ENCODE measurements around the gene TAF5. TPM values are rescaled to one million over a fixed set of nuclear protein-coding genes. Genes with fewer than 3 reads are reported as not detected.

The TAF5 gene
- total and polyA plus RNA-seq, 7 donors, result 2.9 to 5.2 (median 3.8) TPM

- Histone ChIP-seq H3K4me1 (no peaks in the 10 kb centered on the region), H3K27me3 (ENCODE audit: insufficient read depth in 3 of 3, low read length in 2 of 3) (no peaks in the 10 kb centered on the region), H3K27ac (no peak overlapping the region), H3K9me3 (no peaks in the 10 kb centered on the region), H3K36me3 (ENCODE audit: insufficient read depth in 1 of 2, low read depth in 1 of 2) (peaks cover 20 to 98% of the 10 kb centered on the region in 2 donors), H3K4me3 (no peak overlapping the region)
- no peak for TF ChIP-seq CTCF (IDR thresholded peaks at IDR 0.05)
- ATAC-seq, result no peak
- 85 to 91% (median 86%) methylated on average over 5 of the region's 5 CpGs for WGBS, 3 donors
- no peak for DNase-seq
- intact Hi-C loops (cut with DNase I), result no loop called here
Measured at GRCh38 chr10:103423748-103424147, 56.0 kb downstream of the TAF5 start.

DNA sequence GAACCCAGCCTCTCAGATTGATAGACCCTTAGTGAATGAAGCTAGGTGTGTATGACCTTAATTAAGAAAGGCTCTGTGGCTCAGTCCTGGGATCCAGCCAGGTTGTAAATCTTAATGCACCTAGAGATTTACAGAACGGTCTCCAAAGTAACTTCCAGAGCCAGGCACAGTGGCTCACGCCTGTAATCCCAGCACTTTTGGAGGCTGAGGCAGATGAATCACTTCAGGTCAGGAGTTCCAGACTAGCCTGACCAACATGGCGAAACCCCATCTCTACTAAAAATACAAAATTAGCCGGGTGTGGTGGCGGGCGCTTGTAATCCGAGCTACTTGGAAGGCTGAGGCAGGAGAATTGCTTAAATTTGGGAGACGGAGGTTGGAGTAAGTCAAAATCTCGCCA lies 60.1 kb downstream of the TAF5 start:
- Histone ChIP-seq H3K9me3 (no peaks in the 10 kb centered on the region), H3K27me3 (ENCODE audit: insufficient read depth in 3 of 3, low read length in 2 of 3) (no peaks in the 10 kb centered on the region), H3K36me3 (ENCODE audit: insufficient read depth in 1 of 2, low read depth in 1 of 2) (peaks cover 20 to 98% of the 10 kb centered on the region in 2 donors), H3K4me1 (no peaks in the 10 kb centered on the region), H3K4me3 (no peak overlapping the region), H3K27ac (peak overlapping the region; percentile 53)
- ATAC-seq (peak; percentile 37 to 88 (median 70)), DNase-seq (no peak)
- TF ChIP-seq CTCF (IDR thresholded peaks at IDR 0.05), result no peak
- intact Hi-C loops (cut with DNase I), result no loop called here
- WGBS, 3 donors, result 57 to 81% (median 67%) methylated on average over 9 of the region's 9 CpGs

DNA sequence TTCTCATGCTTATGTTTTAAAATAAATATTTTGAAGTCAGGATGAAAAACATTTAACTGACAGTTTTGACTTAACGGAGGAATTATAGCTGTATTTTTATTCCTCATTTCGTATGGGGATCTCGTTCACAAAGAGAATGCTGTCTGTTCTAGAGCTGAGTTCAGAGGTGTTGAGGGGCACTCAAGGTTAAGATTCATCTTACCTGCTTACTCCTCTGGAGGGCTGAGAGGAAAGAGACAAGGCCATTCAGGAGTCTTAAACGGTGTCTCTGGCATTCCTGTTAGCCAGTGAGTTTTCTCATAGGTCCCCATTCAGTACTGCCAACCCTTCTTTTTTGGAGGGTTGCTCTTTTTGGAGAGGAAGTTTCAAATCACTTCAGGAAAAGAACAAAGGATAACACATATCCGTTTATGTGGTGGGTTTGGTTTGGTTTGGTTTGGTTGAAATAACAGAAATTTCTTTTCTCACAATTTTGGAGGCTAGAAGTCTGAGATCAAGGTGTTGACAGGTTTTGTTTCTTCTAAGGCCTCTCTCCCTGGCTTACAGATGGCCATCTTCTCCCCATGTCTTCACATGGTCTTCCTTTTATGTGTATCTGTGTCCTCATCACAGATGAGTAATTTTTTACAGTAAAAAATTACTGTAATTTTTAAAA lies 61.3 kb downstream of the TAF5 start:
- no peaks in the 10 kb centered on the region for H3K9me3 ChIP-seq
- WGBS, 3 donors, result 67 to 76% (median 75%) methylated on average over 5 of the region's 5 CpGs
- intact Hi-C loops (cut with DNase I), result no loop called here
- H3K27me3 ChIP-seq (ENCODE audit: insufficient read depth in 3 of 3, low read length in 2 of 3), result no peaks in the 10 kb centered on the region
- H3K4me1 ChIP-seq, result no peaks in the 10 kb centered on the region
- H3K36me3 ChIP-seq (ENCODE audit: insufficient read depth in 1 of 2, low read depth in 1 of 2), result peaks cover 17 to 98% of the 10 kb centered on the region in 2 donors
- no peak for TF ChIP-seq CTCF (IDR thresholded peaks at IDR 0.05)
- ATAC-seq, result no peak
- DNase-seq, result no peak
- no peak overlapping the region for H3K4me3 ChIP-seq
- H3K27ac ChIP-seq, result no peak overlapping the region

DNA sequence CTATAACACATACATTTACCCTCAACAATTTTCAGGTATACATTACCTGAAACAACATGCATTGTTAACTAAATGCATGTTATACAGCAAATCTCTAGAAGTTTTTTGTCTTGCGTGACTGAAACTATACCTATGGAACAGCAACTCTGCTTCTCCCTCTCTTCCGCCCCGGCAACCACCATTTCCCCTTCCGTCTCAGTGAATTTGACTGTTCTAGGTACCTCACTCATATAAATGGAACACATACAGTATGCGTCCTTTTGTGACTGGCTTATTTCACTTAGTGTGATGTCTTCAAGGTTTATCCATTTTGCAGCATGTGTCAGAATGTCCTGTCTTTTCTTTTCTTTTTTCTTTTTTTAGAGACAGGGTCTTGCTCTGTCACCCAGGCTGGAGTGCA lies 61.9 kb downstream of the TAF5 start:
- Histone ChIP-seq H3K9me3 (no peaks in the 10 kb centered on the region), H3K4me3 (no peak overlapping the region), H3K4me1 (no peaks in the 10 kb centered on the region), H3K27ac (no peak overlapping the region), H3K36me3 (ENCODE audit: insufficient read depth in 1 of 2, low read depth in 1 of 2) (peaks cover 20 to 98% of the 10 kb centered on the region in 2 donors), H3K27me3 (ENCODE audit: insufficient read depth in 3 of 3, low read length in 2 of 3) (no peaks in the 10 kb centered on the region)
- 91 to 98% (median 95%) methylated on average over 5 of the region's 5 CpGs for WGBS, 3 donors
- intact Hi-C loops (cut with DNase I), result no loop called here
- no peak for DNase-seq
- no peak for TF ChIP-seq CTCF (IDR thresholded peaks at IDR 0.05)
- ATAC-seq, result no peak

DNA sequence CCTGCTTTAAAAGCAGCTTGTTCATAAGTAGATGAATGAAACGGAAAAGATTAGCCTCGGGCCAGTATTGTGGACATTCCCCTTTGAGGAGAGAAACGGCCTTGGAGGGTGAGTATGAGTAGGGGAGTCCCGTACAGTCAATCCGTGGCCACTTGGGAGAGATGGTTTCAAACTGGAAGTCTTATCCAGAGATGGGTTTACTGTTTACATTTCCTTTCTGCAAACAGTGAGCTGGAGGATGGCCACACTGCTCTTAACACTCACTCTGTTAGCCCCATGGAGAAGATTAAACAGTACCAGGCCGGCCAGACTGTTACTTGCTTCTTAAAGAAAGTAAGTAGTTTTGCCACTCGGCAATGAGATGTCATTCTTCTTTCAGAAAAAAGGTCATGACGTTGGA lies 64.1 kb downstream of the TAF5 start:
- 77 to 87% (median 83%) methylated on average over 8 of the region's 8 CpGs for WGBS, 3 donors
- TF ChIP-seq CTCF (IDR thresholded peaks at IDR 0.05), result no peak
- no peak overlapping the region for H3K27ac ChIP-seq
- intact Hi-C loops (cut with DNase I), result no loop called here
- H3K9me3 ChIP-seq, result no peaks in the 10 kb centered on the region
- no peaks in the 10 kb centered on the region for H3K27me3 ChIP-seq (ENCODE audit: insufficient read depth in 3 of 3, low read length in 2 of 3)
- H3K36me3 ChIP-seq (ENCODE audit: insufficient read depth in 1 of 2, low read depth in 1 of 2), result peaks cover 19 to 98% of the 10 kb centered on the region in 2 donors
- no peaks in the 10 kb centered on the region for H3K4me1 ChIP-seq
- ATAC-seq (no peak), DNase-seq (no peak)
- H3K4me3 ChIP-seq, result no peak overlapping the region
